Panc1 (cell line): ENCODE results near the gene EPB41L5.

Experiments
- POLR2AphosphoS5 ChIP-seq: IDR thresholded peaks from 2 replicates; pipeline ENCODE4 v1.6.1; 2012; ENCODE audit warnings: mild to moderate bottlenecking, low read depth, low read length, moderate library complexity
- SIN3A ChIP-seq: IDR thresholded peaks from 2 replicates; pipeline ENCODE4 v1.6.1; 2012; ENCODE audit warnings: low read depth, mild to moderate bottlenecking, low read length, moderate library complexity, borderline replicate concordance; ENCODE audit not compliant: insufficient read depth
- TF ChIP-seq, protein P1 (sequence below): fragments of 450-650 bp; IDR thresholded peaks from 2 replicates; pipeline ENCODE4 v1.5.1; 2017; ENCODE audit warnings: mild to moderate bottlenecking
- TF ChIP-seq, protein P2 (sequence below), 2 experiments: IDR thresholded peaks; 2 replicates each; pipeline ENCODE4 v1.6.1; 2011 to 2012; ENCODE audit warnings: low read depth in 2 of 2, control low read depth in 1 of 2, low read length in 1 of 2, mild to moderate bottlenecking in 1 of 2, moderate library complexity in 1 of 2; ENCODE audit not compliant: insufficient read depth in 1 of 2

DNA sequence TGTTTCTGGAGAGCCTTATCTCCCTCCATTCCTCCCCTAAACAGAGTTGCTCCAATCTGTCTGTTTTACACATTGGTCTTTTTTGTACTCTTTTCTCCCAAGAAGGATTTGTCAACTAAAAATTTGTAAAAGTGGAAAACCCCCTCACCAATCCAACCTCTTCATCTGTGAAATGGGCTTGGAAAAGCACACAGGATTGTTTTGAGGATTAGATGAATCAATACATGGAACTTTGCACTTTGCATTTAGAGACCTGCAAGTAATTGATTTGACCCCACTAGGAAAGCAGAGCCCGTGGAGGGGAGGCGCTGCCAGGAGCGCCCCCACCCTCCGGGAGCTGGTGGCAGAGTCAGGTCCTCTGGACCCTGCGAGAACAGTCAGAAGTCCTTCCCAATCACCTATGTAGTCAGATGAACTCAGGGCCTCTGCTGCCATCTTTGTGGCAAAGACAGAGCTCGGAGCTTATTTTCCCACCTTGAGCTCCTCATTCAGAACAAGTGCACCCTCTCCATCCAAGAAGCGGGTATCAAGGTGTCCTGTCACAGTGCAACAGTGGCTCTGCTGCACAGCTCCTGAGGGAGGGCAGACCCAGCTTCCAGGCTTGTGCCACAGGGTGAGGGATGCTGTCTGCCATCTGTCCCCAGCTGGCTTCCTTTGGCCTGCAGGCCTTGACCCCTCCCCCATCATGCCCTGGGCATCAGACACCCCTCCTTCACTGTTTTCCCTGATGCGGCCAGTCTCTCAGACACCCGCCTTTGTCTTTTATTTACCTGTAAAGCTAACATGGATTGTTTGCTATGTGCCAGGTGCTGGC lies 212.1 kb downstream of the EPB41L5 start:
- TF ChIP-seq SIN3A (no peak), POLR2AphosphoS5 (no peak)
- TF ChIP-seq, protein P1, sequence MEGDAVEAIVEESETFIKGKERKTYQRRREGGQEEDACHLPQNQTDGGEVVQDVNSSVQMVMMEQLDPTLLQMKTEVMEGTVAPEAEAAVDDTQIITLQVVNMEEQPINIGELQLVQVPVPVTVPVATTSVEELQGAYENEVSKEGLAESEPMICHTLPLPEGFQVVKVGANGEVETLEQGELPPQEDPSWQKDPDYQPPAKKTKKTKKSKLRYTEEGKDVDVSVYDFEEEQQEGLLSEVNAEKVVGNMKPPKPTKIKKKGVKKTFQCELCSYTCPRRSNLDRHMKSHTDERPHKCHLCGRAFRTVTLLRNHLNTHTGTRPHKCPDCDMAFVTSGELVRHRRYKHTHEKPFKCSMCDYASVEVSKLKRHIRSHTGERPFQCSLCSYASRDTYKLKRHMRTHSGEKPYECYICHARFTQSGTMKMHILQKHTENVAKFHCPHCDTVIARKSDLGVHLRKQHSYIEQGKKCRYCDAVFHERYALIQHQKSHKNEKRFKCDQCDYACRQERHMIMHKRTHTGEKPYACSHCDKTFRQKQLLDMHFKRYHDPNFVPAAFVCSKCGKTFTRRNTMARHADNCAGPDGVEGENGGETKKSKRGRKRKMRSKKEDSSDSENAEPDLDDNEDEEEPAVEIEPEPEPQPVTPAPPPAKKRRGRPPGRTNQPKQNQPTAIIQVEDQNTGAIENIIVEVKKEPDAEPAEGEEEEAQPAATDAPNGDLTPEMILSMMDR: no peak
- TF ChIP-seq, protein P2, sequence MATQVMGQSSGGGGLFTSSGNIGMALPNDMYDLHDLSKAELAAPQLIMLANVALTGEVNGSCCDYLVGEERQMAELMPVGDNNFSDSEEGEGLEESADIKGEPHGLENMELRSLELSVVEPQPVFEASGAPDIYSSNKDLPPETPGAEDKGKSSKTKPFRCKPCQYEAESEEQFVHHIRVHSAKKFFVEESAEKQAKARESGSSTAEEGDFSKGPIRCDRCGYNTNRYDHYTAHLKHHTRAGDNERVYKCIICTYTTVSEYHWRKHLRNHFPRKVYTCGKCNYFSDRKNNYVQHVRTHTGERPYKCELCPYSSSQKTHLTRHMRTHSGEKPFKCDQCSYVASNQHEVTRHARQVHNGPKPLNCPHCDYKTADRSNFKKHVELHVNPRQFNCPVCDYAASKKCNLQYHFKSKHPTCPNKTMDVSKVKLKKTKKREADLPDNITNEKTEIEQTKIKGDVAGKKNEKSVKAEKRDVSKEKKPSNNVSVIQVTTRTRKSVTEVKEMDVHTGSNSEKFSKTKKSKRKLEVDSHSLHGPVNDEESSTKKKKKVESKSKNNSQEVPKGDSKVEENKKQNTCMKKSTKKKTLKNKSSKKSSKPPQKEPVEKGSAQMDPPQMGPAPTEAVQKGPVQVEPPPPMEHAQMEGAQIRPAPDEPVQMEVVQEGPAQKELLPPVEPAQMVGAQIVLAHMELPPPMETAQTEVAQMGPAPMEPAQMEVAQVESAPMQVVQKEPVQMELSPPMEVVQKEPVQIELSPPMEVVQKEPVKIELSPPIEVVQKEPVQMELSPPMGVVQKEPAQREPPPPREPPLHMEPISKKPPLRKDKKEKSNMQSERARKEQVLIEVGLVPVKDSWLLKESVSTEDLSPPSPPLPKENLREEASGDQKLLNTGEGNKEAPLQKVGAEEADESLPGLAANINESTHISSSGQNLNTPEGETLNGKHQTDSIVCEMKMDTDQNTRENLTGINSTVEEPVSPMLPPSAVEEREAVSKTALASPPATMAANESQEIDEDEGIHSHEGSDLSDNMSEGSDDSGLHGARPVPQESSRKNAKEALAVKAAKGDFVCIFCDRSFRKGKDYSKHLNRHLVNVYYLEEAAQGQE (IDR thresholded peaks at IDR 0.05; ENCODE audit: insufficient read depth in 1 of 2, low read depth in 2 of 2, low read length in 1 of 2): no peak
